ENCODE measurements around the gene UBE2F. TPM values are rescaled to one million over a fixed set of nuclear protein-coding genes. Genes with fewer than 3 reads are reported as not detected.

Gene UBE2F
- total and polyA plus RNA-seq, 3 donors from 2014 or later, result 68.3 to 77.8 (median 72.8) TPM

DNA sequence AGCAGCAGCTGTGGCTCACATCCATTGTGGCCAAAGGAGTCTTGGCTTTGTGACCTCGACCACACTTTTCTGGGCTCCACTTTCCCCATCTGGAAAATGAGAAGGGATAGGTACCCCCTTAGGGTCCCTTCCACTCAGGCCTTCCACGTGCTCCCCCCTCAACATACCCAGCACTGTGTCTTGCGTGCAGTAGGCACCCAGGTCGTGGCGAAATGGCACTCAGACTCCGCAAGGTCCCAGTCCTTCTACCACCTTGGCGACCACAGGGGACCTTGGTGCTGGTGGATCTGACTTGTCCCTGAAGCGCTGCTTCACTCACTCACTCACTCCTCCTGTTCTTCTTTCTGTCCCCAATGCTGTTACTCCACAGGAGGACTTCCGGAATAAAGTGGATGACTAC is 74.1 kb downstream of the UBE2F start:
- Histone ChIP-seq H3K4me1 (no peaks in the 10 kb centered on the region), H3K9me3 (no peaks in the 10 kb centered on the region), H3K4me3 (no peak overlapping the region), H3K36me3 (ENCODE audit: low read depth, missing control alignments) (no peaks in the 10 kb centered on the region), H3K27ac (no peak overlapping the region), H3K27me3 (no peaks in the 10 kb centered on the region)
- no peak for DNase-seq
- WGBS, 2 donors, result 82 to 92% methylated on average over 9 of the region's 9 CpGs
- intact Hi-C loops (cut with DNase I; ENCODE audit: low total_unique reads), result no loop called here
- TF ChIP-seq POLR2A (IDR thresholded peaks at IDR 0.05), result no peak
- no peak for TF ChIP-seq CTCF (IDR thresholded peaks at IDR 0.05)

- no peak overlapping the region for H3K4me3 ChIP-seq
- H3K27ac ChIP-seq, result no peak overlapping the region
- no peak for DNase-seq
- no peaks in the 10 kb centered on the region for H3K36me3 ChIP-seq (ENCODE audit: low read depth, missing control alignments)
- H3K27me3 ChIP-seq, result no peaks in the 10 kb centered on the region
- no peaks in the 10 kb centered on the region for H3K9me3 ChIP-seq
- TF ChIP-seq POLR2A (IDR thresholded peaks at IDR 0.05) (no peak), CTCF (IDR thresholded peaks at IDR 0.05) (no peak)
- intact Hi-C loops (cut with DNase I; ENCODE audit: low total_unique reads), result no loop called here
- 91 to 92% methylated on average over 5 of the region's 5 CpGs for WGBS, 2 donors
- H3K4me1 ChIP-seq, result no peaks in the 10 kb centered on the region
Measured at GRCh38 chr2:238042090-238042489, 75.3 kb downstream of the UBE2F start.

- 79 to 93% methylated on average over 4 to 6 of the region's 6 CpGs for whole genome bisulfite sequencing, 2 donors
- TF ChIP-seq POLR2A (IDR thresholded peaks at IDR 0.05) (no peak), CTCF (IDR thresholded peaks at IDR 0.05) (no peak)
- Histone ChIP-seq H3K27me3 (no peaks in the 10 kb centered on the region), H3K4me1 (no peaks in the 10 kb centered on the region), H3K36me3 (ENCODE audit: low read depth, missing control alignments) (no peaks in the 10 kb centered on the region), H3K27ac (no peak overlapping the region), H3K9me3 (no peaks in the 10 kb centered on the region), H3K4me3 (no peak overlapping the region)
- no peak for DNase-seq
- intact Hi-C loops (cut with DNase I; ENCODE audit: low total_unique reads), result no loop called here
Measured at GRCh38 chr2:238042849-238043584, 76.2 kb downstream of the UBE2F start.

DNA sequence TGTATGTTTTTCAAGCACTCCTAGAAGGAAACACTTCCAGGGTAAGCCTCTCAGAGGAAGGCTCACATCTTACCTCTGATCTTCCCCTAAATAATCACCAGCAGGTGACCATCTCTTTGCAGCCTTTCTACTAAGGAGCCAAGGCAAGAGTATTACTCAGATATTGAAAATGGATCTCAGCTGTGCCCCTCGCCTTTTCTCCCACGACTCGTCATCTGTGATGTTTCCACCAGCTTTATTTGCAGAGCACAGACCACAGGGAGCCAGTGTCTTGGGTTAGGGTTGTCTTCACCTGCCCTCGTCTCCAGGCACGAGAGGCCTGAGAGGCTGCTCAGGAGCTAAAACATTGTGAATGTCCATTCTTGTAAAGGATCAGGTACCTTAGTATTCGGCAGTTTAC is 77.0 kb downstream of the UBE2F start:
- H3K9me3 ChIP-seq, result no peaks in the 10 kb centered on the region
- no peaks in the 10 kb centered on the region for H3K36me3 ChIP-seq (ENCODE audit: low read depth, missing control alignments)
- no peak for TF ChIP-seq CTCF (IDR thresholded peaks at IDR 0.05)
- TF ChIP-seq POLR2A (IDR thresholded peaks at IDR 0.05), result no peak
- no peak overlapping the region for H3K4me3 ChIP-seq
- 93 to 95% methylated on average over 6 of the region's 6 CpGs for whole genome bisulfite sequencing, 2 donors
- intact Hi-C loops (cut with DNase I; ENCODE audit: low total_unique reads), result no loop called here
- DNase-seq, result no peak
- no peak overlapping the region for H3K27ac ChIP-seq
- H3K4me1 ChIP-seq, result no peaks in the 10 kb centered on the region
- H3K27me3 ChIP-seq, result no peaks in the 10 kb centered on the region

DNA sequence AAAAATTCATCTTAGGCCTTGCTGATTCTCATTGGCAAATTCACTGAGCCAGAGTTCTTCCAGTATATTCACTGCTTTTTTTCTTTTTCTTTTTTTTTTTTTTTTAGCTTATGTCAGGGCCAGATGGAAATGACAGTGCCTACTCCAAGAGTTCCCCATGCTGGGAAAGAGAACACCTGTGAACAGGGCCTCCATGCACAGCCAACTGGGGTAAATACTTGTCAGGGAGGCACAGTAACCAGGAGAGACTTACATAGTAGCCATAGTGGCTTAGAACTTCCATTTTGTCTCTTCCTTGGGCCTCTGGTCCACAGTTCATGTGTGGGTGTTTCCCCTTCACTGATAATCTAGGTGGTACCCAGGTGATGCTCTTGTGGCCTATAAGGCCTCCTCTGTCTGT is 78.8 kb downstream of the UBE2F start:
- H3K4me1 ChIP-seq, result no peaks in the 10 kb centered on the region
- H3K4me3 ChIP-seq, result no peak overlapping the region
- H3K27me3 ChIP-seq, result no peaks in the 10 kb centered on the region
- H3K36me3 ChIP-seq (ENCODE audit: low read depth, missing control alignments), result no peaks in the 10 kb centered on the region
- no peaks in the 10 kb centered on the region for H3K9me3 ChIP-seq
- no peak for DNase-seq
- intact Hi-C loops (cut with DNase I; ENCODE audit: low total_unique reads), result no loop called here
- H3K27ac ChIP-seq, result no peak overlapping the region
- TF ChIP-seq POLR2A (IDR thresholded peaks at IDR 0.05), result no peak
- no peak for TF ChIP-seq CTCF (IDR thresholded peaks at IDR 0.05)

Data from testis (tissue), 3 donors.